Cardiac fibroblast (primary cell): ENCODE results near the gene ZBTB34.

ENCODE experiments used
- DNase-seq, 2 donors: peaks; one replicate each; pipeline versions ENCODE4 v3.0.0 to v3.0.0-alpha.2; 2010; ENCODE audit warnings: low read depth in 2 of 2
- H3K4me3 ChIP-seq, 2 donors: replicated peaks in 1 of 2; 1 replicate in 1 of 2; 2 replicates in 1 of 2; pipeline ENCODE4 v1.5.1; 2011; ENCODE audit warnings: low read depth in 2 of 2, low read length in 2 of 2, mild to moderate bottlenecking in 2 of 2, moderate library complexity in 1 of 2
- CTCF ChIP-seq: IDR thresholded peaks from one replicate; pipeline ENCODE4 v1.5.1; 2011; ENCODE audit warnings: low read depth, mild to moderate bottlenecking, low read length, inconsistent platforms

ZBTB34 gene

GRCh38 chr9:126852086-126852688, 8.3 kb upstream of the ZBTB34 start:
- no peak for TF ChIP-seq CTCF
- no peak for DNase-seq
- H3K4me3 ChIP-seq = no peak overlapping the region

GRCh38 chr9:126853667-126854066, 6.8 kb upstream of the ZBTB34 start:
- peak in 1 of 2 donors; percentile 52 for DNase-seq
- H3K4me3 ChIP-seq = no peak overlapping the region
- TF ChIP-seq CTCF = no peak

GRCh38 chr9:126854734-126855133, 5.7 kb upstream of the ZBTB34 start:
- no peak overlapping the region for H3K4me3 ChIP-seq
- no peak for DNase-seq
- no peak for TF ChIP-seq CTCF

- DNase-seq = no peak
- H3K4me3 ChIP-seq = no peak overlapping the region
- TF ChIP-seq CTCF = no peak
Measured at GRCh38 chr9:126856326-126856877, 4.0 kb upstream of the ZBTB34 start.

GRCh38 chr9:126857261-126857960, 3.0 kb upstream of the ZBTB34 start:
- peak in 1 of 2 donors; percentile 45 for DNase-seq
- no peak for TF ChIP-seq CTCF
- no peak overlapping the region for H3K4me3 ChIP-seq

- DNase-seq = no peak
- no peak overlapping the region for H3K4me3 ChIP-seq
Measured at GRCh38 chr9:126859111-126859510, 1.3 kb upstream of the ZBTB34 start.

More at GRCh38 chr9:126859111-126859510, 1.3 kb upstream of the ZBTB34 start:
- TF ChIP-seq CTCF = no peak
